ENCODE data around the gene HDGF.
A peak's percentile ranks its signal among the peaks of the same experiment; 100 is the strongest.

HDGF gene

GRCh38 chr1:156733989-156734584 is 17.4 kb downstream of the HDGF start:
- peaks cover 16% of the 10 kb centered on the region for H3K36me3 Mint-ChIP-seq
- H3K4me1 Mint-ChIP-seq, result peaks cover 14% of the 10 kb centered on the region
- H3K9me3 Mint-ChIP-seq, result no peaks in the 10 kb centered on the region
- no peak for DNase-seq (ENCODE audit: low spot score in 2 of 2)
- no peak for ATAC-seq (ENCODE audit: low read depth)
- H3K4me3 Mint-ChIP-seq, result no peak overlapping the region
- no peak overlapping the region for H3K27ac Mint-ChIP-seq
- H3K27me3 Mint-ChIP-seq, result no peaks in the 10 kb centered on the region

GRCh38 chr1:156728599-156729462 is 22.6 kb downstream of the HDGF start, which contains the start of gene ISG20L2:
ISG20L2 (minus strand) TSS chr1:156728766; CDS start chr1:156727652, 1,114 bp downstream.
- peak; percentile 92 for ATAC-seq (ENCODE audit: low read depth)
- Mint-ChIP-seq H3K9me3 (no peaks in the 10 kb centered on the region), H3K4me1 (peaks cover 30% of the 10 kb centered on the region)

GRCh38 chr1:156727926-156728598 is 23.4 kb downstream of the HDGF start, which contains the start of gene METTL25B:
METTL25B (plus strand) TSS chr1:156728469; CDS start chr1:156729105, 636 bp downstream.
- Mint-ChIP-seq H3K27ac (peak within 1 kb of the TSS; percentile 99), H3K9me3 (no peaks in the 10 kb centered on the region), H3K4me1 (peaks cover 36% of the 10 kb centered on the region), H3K36me3 (peaks cover 20% of the 10 kb centered on the region), H3K4me3 (no peak within 1 kb of the TSS), H3K27me3 (no peaks in the 10 kb centered on the region)
- DNase-seq (ENCODE audit: low spot score in 2 of 2) (no peak), ATAC-seq (ENCODE audit: low read depth) (peak; percentile 50)

More at GRCh38 chr1:156728599-156729462, 22.6 kb downstream of the HDGF start, which contains the start of gene ISG20L2:
- no peaks in the 10 kb centered on the region for H3K27me3 Mint-ChIP-seq
- peak within 1 kb of the TSS; percentile 99 for H3K27ac Mint-ChIP-seq
- no peak within 1 kb of the TSS for H3K4me3 Mint-ChIP-seq
- H3K36me3 Mint-ChIP-seq, result peaks cover 15% of the 10 kb centered on the region
- DNase-seq (ENCODE audit: low spot score in 2 of 2), result peak; percentile 85 to 92

- H3K4me1 Mint-ChIP-seq, result peaks cover 36% of the 10 kb centered on the region
- no peaks in the 10 kb centered on the region for H3K27me3 Mint-ChIP-seq
- no peak for DNase-seq (ENCODE audit: low spot score in 2 of 2)
- peak overlapping the region; percentile 99 for H3K27ac Mint-ChIP-seq
- H3K9me3 Mint-ChIP-seq, result no peaks in the 10 kb centered on the region
- H3K4me3 Mint-ChIP-seq, result no peak overlapping the region
- no peak for ATAC-seq (ENCODE audit: low read depth)
- peaks cover 18% of the 10 kb centered on the region for H3K36me3 Mint-ChIP-seq
Measured at GRCh38 chr1:156727492-156727891, 24.0 kb downstream of the HDGF start.

- Mint-ChIP-seq H3K4me1 (peaks cover 36% of the 10 kb centered on the region), H3K4me3 (no peak overlapping the region), H3K27me3 (no peaks in the 10 kb centered on the region), H3K27ac (no peak overlapping the region), H3K9me3 (no peaks in the 10 kb centered on the region), H3K36me3 (peaks cover 18% of the 10 kb centered on the region)
- ATAC-seq (ENCODE audit: low read depth) (no peak), DNase-seq (ENCODE audit: low spot score in 2 of 2) (peak in 1 of 2 donors; percentile 38)
Measured at GRCh38 chr1:156726549-156727226, 24.8 kb downstream of the HDGF start.

DNA sequence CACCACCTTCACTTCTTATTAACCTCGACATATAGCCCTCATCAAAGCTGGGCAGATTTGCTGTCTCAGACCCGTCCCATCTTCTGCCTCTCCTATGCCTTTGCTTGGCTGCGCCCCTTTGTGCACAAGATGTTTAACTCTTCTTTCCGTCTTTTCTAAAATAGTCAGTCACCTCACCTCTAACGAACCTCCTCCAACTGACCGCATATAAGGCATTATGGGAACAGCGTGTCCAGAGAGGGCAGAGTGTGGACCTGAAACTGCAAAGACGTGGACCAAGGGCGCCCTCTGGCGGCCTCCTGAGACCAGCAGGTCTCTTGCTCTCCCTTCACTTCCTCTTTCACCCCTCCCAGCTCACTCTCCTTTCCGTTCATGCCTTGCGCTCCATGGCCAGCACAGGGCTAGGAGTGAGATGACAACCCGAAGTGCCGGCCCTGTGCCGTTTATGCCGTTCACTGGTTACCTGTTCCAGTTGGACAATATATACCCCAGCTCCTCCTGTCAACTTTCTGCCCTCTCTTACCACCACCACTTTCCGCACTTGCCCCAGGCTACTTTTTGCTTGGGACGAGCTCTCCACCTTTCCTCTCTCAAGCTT is 25.7 kb downstream of the HDGF start:
- H3K27ac Mint-ChIP-seq, result no peak overlapping the region
- no peak overlapping the region for H3K4me3 Mint-ChIP-seq
- peaks cover 32% of the 10 kb centered on the region for H3K4me1 Mint-ChIP-seq
- peaks cover 18% of the 10 kb centered on the region for H3K36me3 Mint-ChIP-seq
- DNase-seq (ENCODE audit: low spot score in 2 of 2) (peak; percentile 77 to 78), ATAC-seq (ENCODE audit: low read depth) (peak; percentile 34)
- H3K9me3 Mint-ChIP-seq, result no peaks in the 10 kb centered on the region
- H3K27me3 Mint-ChIP-seq, result no peaks in the 10 kb centered on the region

GRCh38 chr1:156721535-156721934 is 29.9 kb downstream of the HDGF start:
- no peak overlapping the region for H3K27ac Mint-ChIP-seq

GRCh38 chr1:156721131-156721530 is 30.3 kb downstream of the HDGF start:
- H3K27me3 Mint-ChIP-seq, result no peaks in the 10 kb centered on the region
- ATAC-seq (ENCODE audit: low read depth) (no peak), DNase-seq (ENCODE audit: low spot score in 2 of 2) (no peak)
- H3K4me3 Mint-ChIP-seq, result no peak overlapping the region
- H3K4me1 Mint-ChIP-seq, result peaks cover 13% of the 10 kb centered on the region
- H3K36me3 Mint-ChIP-seq, result peaks cover 26% of the 10 kb centered on the region
- H3K27ac Mint-ChIP-seq, result no peak overlapping the region
- H3K9me3 Mint-ChIP-seq, result no peaks in the 10 kb centered on the region

More at GRCh38 chr1:156721535-156721934, 29.9 kb downstream of the HDGF start:
- peaks cover 24% of the 10 kb centered on the region for H3K36me3 Mint-ChIP-seq
- peaks cover 13% of the 10 kb centered on the region for H3K4me1 Mint-ChIP-seq
- no peak for ATAC-seq (ENCODE audit: low read depth)
- no peaks in the 10 kb centered on the region for H3K27me3 Mint-ChIP-seq
- H3K4me3 Mint-ChIP-seq, result no peak overlapping the region
- H3K9me3 Mint-ChIP-seq, result no peaks in the 10 kb centered on the region
- no peak for DNase-seq (ENCODE audit: low spot score in 2 of 2)

- ATAC-seq (ENCODE audit: low read depth), result no peak
- Mint-ChIP-seq H3K4me1 (peaks cover 3% of the 10 kb centered on the region), H3K4me3 (no peak overlapping the region), H3K36me3 (peaks cover 23% of the 10 kb centered on the region), H3K27me3 (no peaks in the 10 kb centered on the region), H3K9me3 (no peaks in the 10 kb centered on the region), H3K27ac (no peak overlapping the region)
- no peak for DNase-seq (ENCODE audit: low spot score in 2 of 2)
Measured at GRCh38 chr1:156717351-156717750, 34.1 kb downstream of the HDGF start.

GRCh38 chr1:156714830-156715229 is 36.6 kb downstream of the HDGF start:
- Mint-ChIP-seq H3K27me3 (no peaks in the 10 kb centered on the region), H3K36me3 (peaks cover 21% of the 10 kb centered on the region), H3K27ac (no peak overlapping the region), H3K4me1 (peaks cover 3% of the 10 kb centered on the region), H3K9me3 (no peaks in the 10 kb centered on the region), H3K4me3 (no peak overlapping the region)
- DNase-seq (ENCODE audit: low spot score in 2 of 2) (no peak), ATAC-seq (ENCODE audit: low read depth) (no peak)

DNA sequence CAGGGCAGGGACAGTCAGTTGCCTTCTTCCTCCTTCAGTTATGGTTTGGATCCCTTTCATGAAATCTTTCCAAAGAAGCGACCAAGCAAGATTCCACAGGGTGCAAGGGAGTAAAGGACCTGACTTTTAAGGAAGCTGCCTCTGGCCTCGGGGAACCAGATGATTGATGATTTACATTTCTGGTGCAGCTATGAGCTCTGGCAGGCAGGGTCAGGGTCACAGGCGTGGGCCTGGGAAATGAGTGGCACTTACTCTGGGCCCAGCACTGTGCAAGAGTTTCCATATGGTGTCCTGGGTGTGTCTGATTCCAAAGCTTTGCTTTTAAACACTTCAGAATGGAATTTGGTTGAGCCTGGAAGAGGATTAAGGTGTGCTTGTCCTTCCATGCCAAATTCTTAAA is 38.8 kb downstream of the HDGF start:
- Mint-ChIP-seq H3K4me1 (peaks cover 3% of the 10 kb centered on the region), H3K27me3 (no peaks in the 10 kb centered on the region), H3K36me3 (peaks cover 19% of the 10 kb centered on the region), H3K9me3 (no peaks in the 10 kb centered on the region), H3K4me3 (no peak overlapping the region), H3K27ac (no peak overlapping the region)
- DNase-seq (ENCODE audit: low spot score in 2 of 2), result no peak
- no peak for ATAC-seq (ENCODE audit: low read depth)

DNA sequence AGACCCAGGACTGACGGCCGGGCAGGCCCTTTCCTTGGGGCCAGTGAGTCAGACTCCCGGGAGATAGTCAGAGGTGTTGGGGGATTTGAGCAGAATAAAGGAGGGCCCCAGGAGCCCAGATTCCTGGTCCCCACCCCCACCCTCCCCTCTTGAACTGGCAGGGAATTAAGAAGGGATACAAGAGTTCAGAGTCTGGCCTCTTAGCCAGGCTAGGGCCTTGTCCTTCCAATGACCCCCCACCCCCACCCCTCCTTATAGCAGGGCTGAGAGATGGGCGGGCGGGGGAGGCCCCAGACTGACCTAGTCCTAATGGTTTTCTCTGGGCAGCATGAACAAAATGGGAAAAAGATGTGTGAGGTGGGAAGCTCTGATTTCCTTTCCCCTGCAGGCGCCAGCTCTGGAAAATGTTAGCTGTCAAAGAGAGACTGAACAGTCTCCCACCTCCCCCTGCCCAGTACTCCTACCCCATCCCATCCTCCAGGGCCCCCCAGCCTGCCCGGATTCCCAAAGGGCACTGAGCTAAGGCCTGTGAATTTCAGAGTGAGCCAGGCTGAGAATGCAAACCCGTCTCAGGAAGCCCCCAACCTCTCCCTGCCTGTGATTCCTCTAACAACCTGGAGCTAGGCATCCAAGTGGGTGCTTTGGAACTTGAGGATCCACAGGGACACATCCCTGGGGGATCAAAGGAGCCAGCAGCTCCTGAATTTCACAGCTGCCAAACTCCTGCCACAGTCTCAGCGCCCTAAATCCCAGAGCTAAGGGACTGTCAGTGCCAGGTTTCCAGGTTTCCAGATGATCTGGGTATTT is 40.3 kb downstream of the HDGF start:
- no peak overlapping the region for H3K27ac Mint-ChIP-seq
- no peak overlapping the region for H3K4me3 Mint-ChIP-seq
- no peaks in the 10 kb centered on the region for H3K9me3 Mint-ChIP-seq
- peaks cover 12% of the 10 kb centered on the region for H3K36me3 Mint-ChIP-seq
- no peaks in the 10 kb centered on the region for H3K27me3 Mint-ChIP-seq
- ATAC-seq (ENCODE audit: low read depth) (no peak), DNase-seq (ENCODE audit: low spot score in 2 of 2) (no peak)
- peaks cover 9% of the 10 kb centered on the region for H3K4me1 Mint-ChIP-seq

Data from memory B cell (primary cell).